GM23338 (cell line): ENCODE data around the gene PPP1R14B. TPM values are rescaled to one million over a fixed set of nuclear protein-coding genes. Genes with fewer than 3 reads are reported as not detected.

Source experiments
- ATAC-seq: fragments of 200-7000 bp; cut with Tn5 transposase; 3 replicates; pipeline ENCODE4 v1.9.1; 2020
- DNase-seq: peaks from one replicate; pipeline ENCODE4 v3.0.0-alpha.2; 2015; ENCODE audit warnings: low spot score
- H2AFZ ChIP-seq: fragments of 200-600 bp; sonication (generic); 2 replicates; pipeline ENCODE4 v1.8.0; 2016; ENCODE audit warnings: antibody characterized with exemption, mild to moderate bottlenecking, moderate library complexity
- H3F3A ChIP-seq: fragments of 200-600 bp; sonication (generic); replicated peaks from 2 replicates; pipeline ENCODE4 v1.8.0; 2017; ENCODE audit warnings: antibody characterized with exemption, mixed run types, low read depth
- H3K27ac ChIP-seq: fragments of 200-600 bp; sonication (generic); 2 replicates; pipeline ENCODE4 v1.6.1; 2016; ENCODE audit warnings: low read depth
- H3K27me3 ChIP-seq: fragments of 200-600 bp; sonication (generic); 2 replicates; pipeline ENCODE4 v1.8.0; 2016; ENCODE audit warnings: mild to moderate bottlenecking, mixed run types, moderate library complexity; ENCODE audit not compliant: insufficient read depth
- H3K36me3 ChIP-seq: fragments of 200-600 bp; sonication (generic); 2 replicates; pipeline ENCODE4 v1.8.0; 2016; ENCODE audit warnings: mild to moderate bottlenecking; ENCODE audit not compliant: insufficient read depth
- H3K4me1 ChIP-seq: fragments of 200-600 bp; sonication (generic); 2 replicates; pipeline ENCODE4 v1.8.0; 2016; ENCODE audit warnings: mild to moderate bottlenecking, moderate library complexity; ENCODE audit not compliant: insufficient read depth
- H3K4me2 ChIP-seq: fragments of 200-600 bp; sonication (generic); 2 replicates; pipeline ENCODE4 v1.7.1; 2017; ENCODE audit warnings: mixed run types
- H3K4me3 ChIP-seq: fragments of 200-600 bp; sonication (generic); 2 replicates; pipeline ENCODE4 v1.6.1; 2016; ENCODE audit warnings: mixed run types
- H3K79me2 ChIP-seq: fragments of 200-600 bp; sonication (generic); replicated peaks from 2 replicates; pipeline ENCODE4 v1.8.0; 2017; ENCODE audit warnings: mild to moderate bottlenecking; ENCODE audit not compliant: insufficient read depth
- H3K9me2 ChIP-seq: fragments of 200-600 bp; sonication (generic); 2 replicates; pipeline ENCODE4 v1.8.0; 2017; ENCODE audit not compliant: insufficient read depth
- H4K20me1 ChIP-seq: fragments of 200-600 bp; sonication (generic); replicated peaks from 2 replicates; pipeline ENCODE4 v1.8.0; 2017; ENCODE audit warnings: mild to moderate bottlenecking; ENCODE audit not compliant: insufficient read depth
- H3K27ac Mint-ChIP-seq: 2 replicates; pipeline ENCODE4 v1.8.0; 2020; ENCODE audit warnings: inconsistent platforms, mild to moderate bottlenecking, moderate library complexity, mixed read lengths
- H3K27me3 Mint-ChIP-seq: 3 replicates; pipeline ENCODE4 v1.8.0; 2022; ENCODE audit warnings: low read depth, mild to moderate bottlenecking, moderate library complexity, mixed read lengths, inconsistent platforms; ENCODE audit not compliant: insufficient read depth, poor library complexity
- H3K36me3 Mint-ChIP-seq: 3 replicates; pipeline ENCODE4 v1.8.0; 2021; ENCODE audit warnings: low read depth, mild to moderate bottlenecking, inconsistent platforms, moderate library complexity, mixed read lengths
- H3K4me1 Mint-ChIP-seq: 3 replicates; pipeline ENCODE4 v1.8.0; 2020; ENCODE audit warnings: mild to moderate bottlenecking, inconsistent platforms, mixed read lengths
- H3K4me3 Mint-ChIP-seq: 3 replicates; pipeline ENCODE4 v1.8.0; 2021; ENCODE audit warnings: moderate library complexity, mild to moderate bottlenecking, inconsistent platforms, mixed read lengths
- H3K9me3 Mint-ChIP-seq: 3 replicates; pipeline ENCODE4 v1.8.0; 2020; ENCODE audit warnings: moderate library complexity, mild to moderate bottlenecking, inconsistent platforms, mixed read lengths
- ETS1 ChIP-seq: IDR thresholded peaks from 2 replicates; pipeline ENCODE4 v1.6.1; 2016; ENCODE audit warnings: antibody characterized with exemption
- NANOG ChIP-seq: IDR thresholded peaks from 2 replicates; pipeline ENCODE4 v1.6.1; 2016; ENCODE audit warnings: antibody characterized with exemption, borderline replicate concordance
- ZNF462 ChIP-seq: fragments of 250-450 bp; sonication (Bioruptor Pico); IDR thresholded peaks from 2 replicates; pipeline ENCODE4 v1.5.0; 2020; ENCODE audit warnings: mild to moderate bottlenecking, moderate library complexity
- polyA plus RNA-seq: library from polyadenylated mRNA; unstranded; fragments of >200 nt; fragmentation: Nextera tagmentation; extraction: Ambion mirVana; gene quantifications from 2 replicates; pipeline ENCODE4 v1.2.1, GENCODE V29; 2016
- total RNA-seq: library from RNA; depleted of rRNA; stranded (reverse); fragments of >200 nt; shearing (Covaris generic); gene quantifications from 2 replicates; pipeline ENCODE4 v1.2.3, GENCODE V29; 2014

The PPP1R14B gene
- total and polyA plus RNA-seq, 2 experiments from 2014 or later: 250 to 315 TPM

GRCh38 chr11:64253043-64253442 is 6.3 kb upstream of the PPP1R14B start:
- no peak overlapping the region for H3K27ac Mint-ChIP-seq
- H2AFZ ChIP-seq: no peak overlapping the region
- H3K79me2 ChIP-seq: peaks cover 19% of the 10 kb centered on the region
- H3K36me3 Mint-ChIP-seq: peaks cover 20% of the 10 kb centered on the region
- DNase-seq: no peak
- no peaks in the 10 kb centered on the region for H3K9me3 Mint-ChIP-seq
- H3K4me3 Mint-ChIP-seq: peak overlapping the region; percentile 92
- peaks cover 35% of the 10 kb centered on the region for H3K4me1 Mint-ChIP-seq
- H3K27me3 ChIP-seq: no peaks in the 10 kb centered on the region
- H4K20me1 ChIP-seq: no peaks in the 10 kb centered on the region; the same call in none of the 2 replicates
- peaks cover 28% of the 10 kb centered on the region for H3K4me1 ChIP-seq
- H3K27me3 Mint-ChIP-seq: peaks cover 29% of the 10 kb centered on the region
- ATAC-seq: no peak
- no peaks in the 10 kb centered on the region for H3K9me2 ChIP-seq
- peak overlapping the region; percentile 98 for H3K4me2 ChIP-seq
- H3K4me3 ChIP-seq: peak overlapping the region; percentile 94
- H3K36me3 ChIP-seq: 0 out of 2 replicates have a peak, but pooled peaks cover 5% of the 10 kb centered on the region
- H3K27ac ChIP-seq: peak overlapping the region; percentile 59; the same call in 1 of the 2 replicates
- TF ChIP-seq ETS1 (no peak), ZNF462 (CRISPR knock-in tag) (no peak), NANOG (no peak)
- peaks cover 26% of the 10 kb centered on the region for H3F3A ChIP-seq
